T-helper 22 cell (primary cell): ENCODE measurements around the gene SLC8A1.

Source experiments
- DNase-seq: peaks from one replicate; pipeline ENCODE4 v3.0.0-alpha.2; 2020; ENCODE audit warnings: low read depth

The SLC8A1 gene

DNA sequence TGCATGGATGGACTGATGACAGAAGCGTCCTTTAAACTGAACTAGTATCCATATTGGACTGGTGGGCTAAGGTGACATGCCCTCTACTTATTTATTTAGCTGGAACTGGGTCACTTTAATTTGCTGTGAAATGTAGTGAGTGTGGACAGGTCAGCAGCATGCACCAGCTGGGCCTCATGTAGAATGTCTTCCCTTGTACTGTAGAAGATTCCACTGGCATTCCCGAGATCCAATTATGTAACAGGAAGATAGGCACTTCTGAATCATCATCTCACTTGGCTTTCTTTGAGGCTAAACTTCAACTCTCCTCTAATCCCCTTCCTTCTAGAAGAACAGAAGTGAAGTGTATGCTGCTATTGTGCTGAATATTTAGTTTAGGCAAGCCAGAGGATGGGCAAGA is 296.2 kb downstream of the SLC8A1 start:
- DNase-seq = no peak

DNA sequence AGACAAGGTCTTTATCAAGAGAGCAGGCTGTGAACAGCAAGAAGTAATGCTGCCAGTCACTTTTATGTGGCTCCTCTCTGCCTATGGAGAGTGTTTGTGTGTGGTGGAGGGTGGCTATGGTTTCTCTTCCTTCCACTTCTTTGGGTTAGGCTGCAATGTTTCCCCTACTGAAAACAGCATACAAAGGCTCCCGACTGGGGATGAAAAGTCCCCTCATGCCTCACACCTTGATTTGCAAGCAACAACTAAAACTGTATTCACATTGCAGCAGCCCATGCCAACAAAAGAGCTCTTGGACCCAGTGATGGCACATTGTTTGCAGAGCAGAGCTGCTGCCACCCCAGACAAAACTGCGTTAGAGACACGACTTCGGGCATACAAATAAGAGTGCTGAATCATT is 301.6 kb downstream of the SLC8A1 start:
- no peak for DNase-seq

DNA sequence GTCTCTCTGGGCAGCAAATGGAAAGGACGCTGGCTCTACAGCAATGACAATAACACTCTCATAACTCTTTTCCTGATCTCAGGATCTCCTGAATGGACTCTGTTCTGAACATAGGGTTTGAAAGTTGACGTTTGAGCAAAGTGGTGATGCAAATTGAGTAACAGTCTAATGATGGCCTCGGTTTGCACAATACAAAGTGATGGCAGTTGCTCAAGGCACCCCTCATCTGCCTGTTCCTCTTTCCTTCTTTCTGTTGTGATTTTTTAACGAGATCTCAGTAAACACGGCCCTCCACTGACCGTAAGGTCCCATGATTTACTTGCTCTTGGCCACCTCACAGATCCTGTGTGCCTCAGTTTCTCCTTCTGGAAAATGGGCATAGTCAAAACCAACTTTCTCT is 303.6 kb downstream of the SLC8A1 start:
- no peak for DNase-seq

DNA sequence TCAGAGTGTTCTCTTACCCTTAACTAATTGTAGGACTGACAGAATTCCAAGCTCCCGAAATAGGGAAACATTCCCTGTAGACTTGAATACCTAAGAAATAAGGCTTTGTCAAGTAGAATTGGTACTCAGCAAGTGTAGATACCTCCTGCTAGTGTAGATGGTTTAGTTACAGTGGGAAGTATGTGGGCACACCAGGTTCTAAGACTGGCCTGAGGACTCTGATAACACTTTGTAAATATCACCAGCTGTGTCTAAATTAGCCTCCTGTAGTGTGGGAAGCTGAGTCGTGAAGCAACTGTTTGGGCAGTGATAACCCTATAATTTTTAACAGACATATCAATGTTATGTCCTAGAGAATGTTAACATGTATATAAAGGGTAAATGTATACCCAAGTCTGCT is 304.5 kb downstream of the SLC8A1 start:
- no peak for DNase-seq

DNA sequence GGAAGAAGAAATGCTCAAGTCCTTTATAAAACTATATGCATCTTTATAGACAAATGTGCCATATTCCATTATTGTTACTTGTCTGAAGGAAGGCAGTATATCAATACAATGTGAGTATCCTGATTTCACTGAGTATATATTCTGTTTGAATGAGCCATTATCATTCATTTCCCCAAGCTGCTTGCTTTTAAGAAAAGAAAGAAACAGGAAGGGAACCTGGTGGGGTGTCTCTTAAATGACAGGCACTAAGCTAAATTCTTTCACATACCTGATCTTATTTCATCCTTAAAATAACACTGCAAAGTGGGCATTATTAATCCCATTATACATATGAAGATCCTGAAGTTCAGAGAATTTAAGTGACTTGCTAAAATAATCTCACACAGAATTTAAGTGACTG is 307.9 kb downstream of the SLC8A1 start:
- DNase-seq = no peak

DNA sequence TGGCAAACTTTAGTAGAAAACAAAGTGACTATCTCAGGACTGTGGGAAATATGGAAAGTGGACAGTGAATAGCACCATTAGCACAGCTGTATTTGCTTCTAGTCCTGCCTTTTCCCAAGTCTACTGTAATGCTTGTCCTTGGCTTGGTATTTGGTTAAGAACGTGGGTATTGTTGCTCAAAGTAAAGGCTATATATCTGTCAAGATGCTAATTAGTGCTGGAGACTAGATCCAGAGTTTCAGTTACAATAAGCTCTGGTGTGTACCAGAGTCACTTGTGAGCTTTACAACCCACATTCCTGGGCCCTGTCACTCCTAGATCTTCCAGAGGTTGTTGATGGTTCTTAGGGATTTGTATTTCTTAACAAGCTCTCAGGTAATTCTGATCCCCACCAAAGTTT is 313.6 kb downstream of the SLC8A1 start:
- no peak for DNase-seq

DNA sequence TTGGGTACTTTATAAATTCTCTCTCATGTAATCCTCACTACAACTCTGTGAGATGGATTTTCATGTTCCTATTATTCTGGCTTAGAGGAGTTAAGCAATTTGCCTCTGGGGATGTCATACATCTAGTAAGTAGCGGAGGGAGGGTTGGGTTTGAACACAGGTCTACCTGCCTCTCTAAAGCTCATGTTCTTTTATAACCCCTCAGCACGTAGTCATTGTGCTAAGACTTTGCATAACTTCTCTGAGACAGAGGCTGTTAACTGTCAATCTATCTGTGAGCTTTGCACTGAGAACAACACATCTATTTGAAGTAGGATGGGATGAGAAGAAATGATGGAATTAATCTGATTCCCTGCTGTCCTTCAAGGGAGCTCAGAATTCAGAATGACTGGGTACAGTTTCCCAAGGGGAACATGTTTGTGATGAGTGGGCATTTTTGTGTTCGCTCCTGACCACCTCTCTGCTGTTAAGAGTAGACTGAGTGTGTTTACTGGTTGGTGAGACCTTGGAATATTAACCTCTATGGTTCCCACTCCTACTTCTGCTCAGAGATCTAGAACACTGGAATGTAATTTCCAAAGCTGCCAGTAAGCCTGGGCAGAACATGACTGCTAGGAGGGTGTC is 320.7 kb downstream of the SLC8A1 start:
- DNase-seq = no peak

DNA sequence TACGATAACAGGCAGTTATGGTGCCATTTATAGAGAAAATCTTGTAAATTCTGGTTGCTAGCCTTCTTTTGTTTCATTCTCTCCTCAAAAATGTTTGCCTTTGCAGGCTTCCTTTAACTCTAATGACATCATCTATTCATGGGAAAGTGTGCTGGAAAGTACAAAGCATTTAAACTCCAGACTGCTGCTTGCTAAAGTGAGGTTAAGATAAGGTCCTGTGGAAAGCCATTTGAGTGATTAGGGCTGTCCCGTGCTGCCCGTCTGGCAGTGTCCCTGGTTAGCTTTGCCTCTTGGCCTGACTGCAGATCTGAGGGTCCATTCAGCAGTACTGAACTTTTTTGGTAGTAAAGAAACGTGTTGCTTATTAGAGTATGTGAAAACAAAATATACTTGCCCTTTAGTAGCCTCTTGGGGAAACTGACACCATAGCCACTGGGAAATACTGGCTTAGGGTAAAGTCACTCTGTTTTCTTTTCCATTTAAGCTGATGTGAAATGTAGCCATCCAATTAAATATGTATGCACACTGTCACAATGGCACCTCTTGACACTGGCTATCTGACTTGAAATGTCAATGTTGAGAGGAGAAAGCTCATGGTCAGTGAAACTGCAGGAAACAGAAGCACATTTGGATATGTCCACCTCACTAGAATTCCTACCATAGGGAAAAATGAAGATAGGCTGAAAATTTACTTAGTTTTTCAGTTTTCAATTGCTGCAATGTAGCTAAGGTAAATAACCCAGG is 321.5 kb downstream of the SLC8A1 start:
- DNase-seq = no peak

DNA sequence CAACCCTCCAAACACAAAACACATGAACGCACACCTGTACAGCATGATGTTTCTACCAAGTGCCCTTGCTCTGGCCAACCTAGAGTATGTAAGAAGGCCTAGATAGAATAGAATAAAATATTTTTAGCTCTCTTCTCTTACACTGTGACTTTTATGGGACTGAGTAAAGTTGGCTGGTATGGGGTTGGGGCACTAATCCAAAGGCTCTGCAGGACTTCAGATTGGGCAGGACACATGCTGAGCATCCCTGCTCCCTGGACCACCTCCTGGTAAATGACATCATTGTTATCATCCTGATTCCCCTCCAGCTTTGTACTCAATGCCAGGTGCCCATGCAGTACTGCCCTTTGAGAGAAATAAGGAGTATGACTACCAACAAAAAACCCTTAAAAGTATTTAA is 322.2 kb downstream of the SLC8A1 start:
- no peak for DNase-seq

DNA sequence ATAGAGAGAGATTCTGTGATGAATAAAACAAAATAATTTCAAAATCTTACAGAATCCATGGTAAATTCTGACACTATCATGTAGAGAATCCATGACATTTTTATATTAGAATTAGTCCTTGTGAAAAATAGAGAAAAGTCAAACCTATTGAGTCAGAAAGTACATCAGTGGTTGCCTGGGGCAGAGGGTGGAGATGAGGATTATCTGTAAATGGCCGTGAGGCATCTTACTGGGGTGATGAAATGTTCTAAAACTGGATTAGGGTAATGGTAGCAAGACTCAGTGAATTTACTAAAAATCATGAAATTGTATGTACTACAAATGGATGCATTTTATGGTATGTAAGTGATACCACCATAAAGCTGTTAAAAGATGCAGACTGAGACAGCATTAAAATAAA is 323.1 kb downstream of the SLC8A1 start:
- no peak for DNase-seq

DNA sequence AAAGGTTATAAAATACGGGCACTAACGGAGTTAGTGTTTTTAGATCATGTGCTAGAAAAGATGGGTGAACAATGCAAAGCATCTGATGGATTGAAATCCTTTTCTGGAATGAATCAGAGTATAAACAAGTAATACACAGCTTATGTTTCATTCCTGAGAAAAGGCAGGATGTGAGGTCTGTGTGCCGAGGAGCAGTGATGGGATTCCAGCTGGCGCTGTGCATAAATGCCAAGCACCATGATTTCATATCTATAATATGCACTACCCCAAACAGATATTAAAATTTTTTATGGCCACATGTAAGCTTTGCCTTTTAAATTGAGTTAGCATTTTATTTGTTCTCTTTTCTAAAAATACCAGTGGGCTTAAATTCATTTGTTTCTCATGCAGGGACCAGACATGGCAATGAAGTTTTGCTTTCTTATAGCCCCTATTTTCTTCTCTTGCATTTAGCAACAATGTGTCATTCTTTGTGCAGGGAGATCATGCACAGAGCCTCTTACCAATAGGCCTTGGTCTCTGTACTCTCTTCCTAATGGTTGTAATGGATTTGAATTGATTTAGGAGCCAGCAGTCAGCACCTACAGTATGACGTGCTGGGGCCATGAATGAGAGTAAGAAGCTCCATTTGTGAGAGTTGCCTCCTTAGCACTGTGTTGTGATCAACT is 323.9 kb downstream of the SLC8A1 start:
- DNase-seq = no peak

DNA sequence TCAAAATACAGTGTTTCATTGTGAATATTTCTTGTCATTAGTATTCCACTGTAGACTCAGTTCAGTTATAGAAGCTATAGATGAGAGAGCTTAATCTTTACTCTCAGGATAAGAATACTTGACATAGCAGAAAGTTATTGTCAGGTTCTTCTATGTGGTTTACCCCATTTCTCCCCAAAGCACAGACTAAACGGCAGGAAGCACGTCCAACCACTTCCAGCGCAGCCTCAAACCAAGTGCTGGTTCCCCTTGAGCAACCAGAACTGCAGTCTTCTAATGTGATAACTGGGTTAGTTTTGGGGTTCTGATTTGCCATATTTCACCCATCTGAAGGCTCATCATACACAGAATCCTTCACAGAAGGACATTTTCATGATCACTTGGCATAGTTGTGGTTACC is 324.7 kb downstream of the SLC8A1 start:
- no peak for DNase-seq

DNA sequence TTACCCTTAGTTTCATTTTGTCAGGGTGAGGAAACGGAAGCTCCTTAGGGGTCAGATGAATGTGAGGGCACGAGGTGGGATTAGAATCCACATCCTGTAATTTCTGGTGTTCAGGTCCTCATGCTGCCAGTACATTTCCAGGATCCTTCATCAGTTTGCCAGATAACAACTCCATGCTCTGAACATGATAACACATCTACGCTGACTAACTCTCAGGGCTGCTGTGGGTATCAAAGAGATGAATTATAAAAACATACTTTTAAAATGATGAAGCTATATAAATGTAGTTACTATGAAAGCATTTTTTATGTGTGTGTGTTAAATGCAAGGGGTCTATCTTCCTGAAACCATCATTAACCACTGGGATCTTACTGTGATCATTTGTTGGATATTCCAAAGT is 325.9 kb downstream of the SLC8A1 start:
- DNase-seq = no peak

DNA sequence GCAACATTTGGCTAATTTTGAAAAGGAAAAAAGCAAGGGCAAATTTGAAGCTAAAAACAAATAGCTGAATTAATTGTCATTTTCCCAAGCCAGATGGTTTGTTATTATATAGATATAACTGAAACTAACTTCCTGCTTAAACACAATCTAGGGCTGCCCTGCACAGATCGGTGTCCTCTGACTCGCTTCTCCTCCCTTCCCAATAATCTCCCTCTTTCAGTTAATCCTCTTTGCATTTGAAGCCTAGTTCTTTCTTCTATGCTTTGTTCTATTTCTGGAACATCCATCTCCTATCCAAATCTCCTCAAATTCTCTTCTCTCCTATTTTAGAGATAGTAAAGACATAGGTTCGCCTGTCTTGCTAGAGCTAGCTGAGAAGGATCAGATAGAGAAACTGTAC is 328.1 kb downstream of the SLC8A1 start:
- no peak for DNase-seq

DNA sequence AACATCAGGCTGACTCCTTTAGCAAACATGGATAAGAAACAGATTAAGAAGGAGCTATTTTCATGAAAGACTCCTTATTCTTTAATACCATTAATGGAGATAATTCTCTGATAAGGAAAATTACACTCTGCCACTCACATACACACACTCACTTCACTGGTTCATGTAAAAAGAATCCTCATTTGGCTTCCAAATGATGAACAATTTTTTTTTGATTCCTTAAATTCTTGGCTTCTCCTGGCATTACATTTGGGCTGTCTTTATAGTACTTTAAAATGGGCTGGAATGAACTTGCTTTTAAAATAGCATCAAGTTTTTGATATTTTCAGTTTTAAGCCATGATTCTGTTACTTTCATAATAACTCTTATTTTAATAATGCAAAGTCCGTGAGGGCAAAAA is 328.6 kb downstream of the SLC8A1 start:
- no peak for DNase-seq

DNA sequence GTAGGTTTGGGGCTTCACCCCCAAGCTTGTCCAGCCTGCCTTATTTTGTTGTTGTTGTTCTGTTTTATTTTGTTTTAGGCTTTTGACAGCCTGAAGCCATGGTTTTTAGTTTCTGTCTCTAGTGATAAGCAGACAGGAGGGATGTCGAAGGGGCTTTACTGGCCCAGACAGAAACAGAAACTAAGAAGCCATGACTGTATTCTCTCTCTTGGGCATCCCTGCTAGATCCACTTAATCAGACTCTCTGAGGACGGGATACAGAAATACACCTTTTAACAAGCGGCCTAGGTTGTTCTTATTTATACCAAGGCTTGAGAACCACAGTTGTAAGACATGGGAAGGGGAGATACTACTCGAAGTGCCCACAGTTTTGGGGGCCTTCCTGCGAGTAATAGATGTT is 330.9 kb downstream of the SLC8A1 start:
- DNase-seq = no peak

DNA sequence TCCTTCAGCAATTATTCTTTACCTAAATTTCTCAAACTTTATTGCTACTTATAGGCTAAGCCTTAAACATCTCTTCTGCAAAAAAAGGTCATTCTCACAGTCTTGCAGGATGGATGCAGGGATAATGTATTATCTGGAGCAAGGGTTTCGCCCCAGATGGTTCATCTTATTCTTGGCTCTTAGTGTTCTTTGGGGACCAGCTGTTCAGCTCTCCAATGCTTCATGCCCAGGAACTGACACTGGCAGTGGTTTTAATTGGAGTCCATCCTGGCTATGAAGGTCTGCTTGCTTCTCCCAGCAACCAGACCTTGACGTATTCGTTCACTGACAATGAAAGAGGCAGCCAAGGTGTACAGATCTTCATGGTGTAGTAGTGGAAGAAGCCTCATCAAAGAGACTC is 331.9 kb downstream of the SLC8A1 start:
- DNase-seq = no peak

DNA sequence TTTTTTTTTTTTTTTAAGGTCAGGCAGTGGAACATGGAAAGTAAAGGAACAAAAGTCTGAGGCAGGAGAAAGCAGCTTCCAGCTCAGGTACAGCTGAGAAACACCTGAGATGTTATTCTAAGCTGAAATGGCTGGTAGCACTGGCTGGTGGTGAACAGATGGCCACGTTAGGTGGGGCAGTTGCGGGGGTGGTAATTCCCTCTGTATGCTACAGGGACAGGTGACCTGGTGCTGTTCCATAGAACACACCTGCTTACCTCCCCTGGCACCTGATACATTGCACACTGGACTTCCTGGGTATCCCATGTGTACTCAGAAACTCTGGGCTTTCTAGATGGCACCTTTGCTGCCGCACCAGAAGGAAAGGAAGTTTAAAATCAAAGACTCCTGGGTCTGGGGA is 333.3 kb downstream of the SLC8A1 start:
- no peak for DNase-seq

DNA sequence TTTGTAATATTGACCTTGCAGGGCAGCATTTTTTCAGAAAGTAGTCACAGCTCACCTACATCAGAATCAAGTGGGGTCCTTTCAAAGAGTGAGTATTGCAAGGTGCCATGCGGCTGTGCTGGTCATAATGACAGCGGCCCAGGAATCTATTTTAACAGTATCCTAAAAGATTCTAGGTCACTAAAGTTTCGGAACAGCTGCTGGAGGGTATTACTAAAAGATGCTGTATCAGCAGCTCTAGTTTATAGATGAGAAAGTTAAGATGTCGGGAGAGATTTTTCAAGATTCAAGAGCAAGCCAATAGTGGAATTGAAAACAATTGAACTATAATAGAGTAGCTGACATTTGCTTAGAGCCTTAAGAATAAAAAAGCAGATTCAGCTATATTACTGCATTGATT is 336.0 kb downstream of the SLC8A1 start:
- no peak for DNase-seq

DNA sequence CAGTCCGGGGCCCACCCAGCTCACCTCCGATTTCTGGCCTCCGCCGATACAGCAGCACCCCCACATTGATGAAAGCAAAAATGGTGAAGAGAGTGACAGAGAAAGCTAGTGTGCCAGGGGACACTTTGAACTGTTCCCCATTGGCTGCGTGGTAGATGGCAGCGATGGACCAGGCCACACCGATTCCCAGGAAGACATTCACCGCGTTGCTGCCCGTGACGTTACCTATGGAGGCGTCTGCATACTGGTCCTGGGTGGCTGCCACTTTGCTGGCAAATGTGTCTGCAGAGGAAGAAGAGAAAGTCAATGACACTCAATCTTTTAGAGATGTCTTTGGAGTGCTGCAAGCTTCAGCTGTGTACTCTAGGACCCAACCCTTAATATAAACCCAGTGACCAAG is 336.5 kb downstream of the SLC8A1 start:
- DNase-seq = no peak

DNA sequence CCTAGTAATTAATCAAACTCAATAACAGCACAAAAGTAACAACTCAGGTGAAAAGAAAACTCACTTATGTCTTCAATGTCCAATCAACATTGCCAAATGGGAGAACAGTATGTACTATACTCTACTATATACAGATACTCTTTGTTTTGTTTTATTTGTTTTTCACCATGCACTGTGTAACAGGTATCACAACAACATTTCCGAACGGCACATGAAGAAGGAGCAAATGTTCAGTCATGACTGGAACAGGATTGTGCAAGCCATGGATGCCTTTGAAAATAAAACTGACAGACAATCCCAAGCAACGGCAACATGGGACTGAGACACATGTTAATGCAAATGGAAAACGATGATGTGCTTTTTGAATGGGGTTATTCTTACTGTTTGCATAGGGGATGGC is 337.9 kb downstream of the SLC8A1 start:
- DNase-seq = no peak

DNA sequence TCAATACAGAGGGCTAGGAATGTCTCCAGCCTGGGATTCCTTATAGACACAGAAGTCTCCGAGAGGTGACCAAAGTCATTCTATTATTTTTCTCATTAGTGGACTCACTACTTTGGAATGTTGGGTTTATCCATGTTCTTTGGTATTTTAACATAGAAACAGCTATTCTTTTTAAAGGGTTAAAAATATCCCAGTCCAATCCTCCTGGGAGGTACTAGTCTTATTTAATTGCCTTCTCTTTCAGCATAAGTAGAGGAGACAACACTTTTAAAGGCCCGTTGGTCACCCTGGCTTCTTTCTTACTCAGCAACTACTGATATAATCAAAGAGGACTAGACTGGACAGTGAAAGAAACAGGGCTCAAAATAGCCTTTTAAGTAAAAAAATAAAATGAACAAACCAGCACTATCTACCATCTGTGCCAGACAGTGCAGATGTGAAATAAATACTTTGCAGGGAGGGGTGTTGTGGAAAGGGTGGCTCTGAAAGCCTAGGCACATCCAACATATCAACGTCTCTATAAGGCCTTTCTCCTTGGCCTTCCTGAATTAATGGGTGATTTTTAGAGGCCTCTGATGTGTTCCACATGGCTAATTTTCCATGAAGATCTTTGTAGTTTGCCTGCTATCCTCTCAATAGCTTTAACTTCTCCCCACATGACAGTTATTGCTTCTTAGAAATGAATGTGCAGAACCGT is 338.5 kb downstream of the SLC8A1 start:
- no peak for DNase-seq

DNA sequence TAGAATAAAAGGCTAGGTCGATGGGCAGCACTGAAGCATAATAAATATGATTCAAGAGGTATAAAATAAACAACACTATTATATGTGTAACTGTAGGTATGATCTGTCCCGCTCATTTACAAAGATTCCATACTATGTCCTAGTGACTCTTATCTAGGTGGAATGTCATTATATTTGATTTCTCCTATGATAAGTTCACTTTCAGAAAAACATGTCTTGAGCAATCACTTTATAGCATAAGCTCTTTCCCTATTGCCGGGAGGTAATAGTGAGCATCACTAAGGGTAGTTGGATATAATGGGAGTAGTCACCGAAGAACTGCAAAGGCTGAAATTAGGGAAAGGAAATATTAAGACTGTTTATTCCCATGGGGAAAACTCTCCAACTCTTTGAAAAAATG is 342.5 kb downstream of the SLC8A1 start:
- DNase-seq = no peak
